GM12878 (cell line): ENCODE measurements around the gene IKZF1.

Experiments
- CBX3 ChIP-seq: fragments of 200-600 bp; sonication (generic); IDR thresholded peaks from 2 replicates; pipeline ENCODE4 v1.6.1; 2016; ENCODE audit warnings: low read depth, borderline replicate concordance
- CREB1 ChIP-seq: IDR thresholded peaks from 2 replicates; pipeline ENCODE4 v1.6.1; 2012; ENCODE audit warnings: low read depth, mild to moderate bottlenecking, inconsistent platforms
- FOS ChIP-seq: IDR thresholded peaks from 3 replicates; pipeline ENCODE4 v1.6.1; 2011; ENCODE audit warnings: borderline replicate concordance; ENCODE audit not compliant: insufficient read length; ENCODE audit errors: extremely low read depth
- MYB ChIP-seq: fragments of 150-350 bp; IDR thresholded peaks from 2 replicates; pipeline ENCODE4 v1.6.1; 2014; ENCODE audit warnings: mild to moderate bottlenecking, low read depth, low read length, borderline replicate concordance
- SMAD5 ChIP-seq: IDR thresholded peaks from 2 replicates; pipeline ENCODE4 v1.6.1; 2016; ENCODE audit warnings: antibody characterized with exemption, low read depth
- TAF1 ChIP-seq: IDR thresholded peaks from 2 replicates; pipeline ENCODE4 v1.6.1; 2011; ENCODE audit warnings: mild to moderate bottlenecking, low read depth, low read length, borderline replicate concordance
- WRNIP1 ChIP-seq: IDR thresholded peaks from 2 replicates; pipeline ENCODE4 v1.6.1; 2011; ENCODE audit warnings: low read depth, low read length, improper control_type of control experiment, borderline replicate concordance
- YY1 ChIP-seq: IDR thresholded peaks from 2 replicates; pipeline ENCODE4 v1.6.1; 2011; ENCODE audit warnings: low read depth, mild to moderate bottlenecking, low read length
- ZNF274 ChIP-seq: IDR thresholded peaks from one replicate; pipeline ENCODE4 v1.8.0; 2011; ENCODE audit not compliant: insufficient read length, insufficient read depth
- TF ChIP-seq, protein P1 (sequence below), 3 experiments: IDR thresholded peaks in 2 of 3; conservative IDR thresholded peaks in 1 of 3; 2 replicates each; pipeline ENCODE4 v1.5.1; 2011; ENCODE audit warnings: low read depth in 3 of 3, low read length in 3 of 3, mild to moderate bottlenecking in 3 of 3, control low read depth in 2 of 3, moderate library complexity in 2 of 3, inconsistent platforms in 1 of 3, mixed read lengths in 1 of 3; ENCODE audit not compliant: control insufficient read depth in 2 of 3, insufficient read depth in 1 of 3; ENCODE audit errors: extremely low read depth in 1 of 3
- TF ChIP-seq, protein P2 (sequence below): IDR thresholded peaks from 2 replicates; pipeline ENCODE4 v1.6.1; 2011; ENCODE audit warnings: borderline replicate concordance, low read depth, mild to moderate bottlenecking, moderate library complexity, mixed read lengths, low read length; ENCODE audit not compliant: insufficient read depth; ENCODE audit errors: extremely low read length
- TF ChIP-seq, protein P3 (sequence below): IDR thresholded peaks from 2 replicates; pipeline ENCODE4 v1.6.1; 2011; ENCODE audit warnings: borderline replicate concordance, low read depth, mild to moderate bottlenecking, moderate library complexity, low read length; ENCODE audit not compliant: insufficient read depth, poor library complexity, severe bottlenecking
- TF ChIP-seq, protein P4 (sequence below): IDR thresholded peaks from 2 replicates; pipeline ENCODE4 v1.6.1; 2012; ENCODE audit warnings: low read depth, low read length, improper control_type of control experiment
- TF ChIP-seq, protein P5 (sequence below): IDR thresholded peaks from 2 replicates; pipeline ENCODE4 v1.6.1; 2011; ENCODE audit warnings: low read depth, mild to moderate bottlenecking, low read length, moderate library complexity, borderline replicate concordance; ENCODE audit errors: extremely low read depth

DNA sequence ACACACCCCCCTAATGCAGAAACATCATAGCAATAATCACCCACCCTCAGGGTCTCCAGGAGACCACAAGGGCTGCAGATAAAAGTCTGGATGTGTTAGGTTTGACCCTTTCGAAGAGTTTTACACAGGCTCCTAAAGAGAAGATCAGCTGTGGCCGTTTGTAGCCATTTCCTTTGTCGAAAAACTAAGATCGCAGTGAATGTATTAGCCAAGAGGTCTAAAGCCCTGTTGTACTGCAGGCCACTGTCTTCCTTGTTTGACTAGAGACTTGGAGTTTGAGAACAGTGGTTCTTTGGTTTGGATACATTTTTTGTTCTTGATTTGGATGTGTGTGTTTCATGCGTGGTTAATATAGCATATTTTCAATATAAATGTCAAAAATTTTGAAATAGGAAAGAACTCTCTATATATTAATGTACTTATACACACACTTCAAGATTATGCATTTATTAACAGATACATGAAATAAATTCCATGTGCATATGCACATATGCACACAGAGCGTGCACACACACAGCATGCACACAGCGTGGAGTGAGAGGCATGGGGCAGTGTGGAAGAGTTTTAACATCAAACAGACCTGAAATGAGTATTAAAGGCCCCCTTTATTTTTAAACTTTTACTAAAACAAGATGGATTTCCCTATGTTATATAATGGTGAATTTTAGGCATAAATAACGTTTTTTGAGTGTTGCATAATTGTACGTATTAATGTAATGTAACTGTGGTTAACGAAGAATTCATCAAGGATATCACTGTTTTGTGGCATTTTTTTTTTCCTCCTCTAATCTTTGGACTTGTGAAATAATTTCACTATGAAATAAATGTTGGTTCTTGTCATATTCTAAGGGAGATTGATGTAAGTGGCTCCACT, 2.2 kb downstream of the IKZF1 start:
- TF ChIP-seq CREB1 = no peak
- TF ChIP-seq, protein P1, sequence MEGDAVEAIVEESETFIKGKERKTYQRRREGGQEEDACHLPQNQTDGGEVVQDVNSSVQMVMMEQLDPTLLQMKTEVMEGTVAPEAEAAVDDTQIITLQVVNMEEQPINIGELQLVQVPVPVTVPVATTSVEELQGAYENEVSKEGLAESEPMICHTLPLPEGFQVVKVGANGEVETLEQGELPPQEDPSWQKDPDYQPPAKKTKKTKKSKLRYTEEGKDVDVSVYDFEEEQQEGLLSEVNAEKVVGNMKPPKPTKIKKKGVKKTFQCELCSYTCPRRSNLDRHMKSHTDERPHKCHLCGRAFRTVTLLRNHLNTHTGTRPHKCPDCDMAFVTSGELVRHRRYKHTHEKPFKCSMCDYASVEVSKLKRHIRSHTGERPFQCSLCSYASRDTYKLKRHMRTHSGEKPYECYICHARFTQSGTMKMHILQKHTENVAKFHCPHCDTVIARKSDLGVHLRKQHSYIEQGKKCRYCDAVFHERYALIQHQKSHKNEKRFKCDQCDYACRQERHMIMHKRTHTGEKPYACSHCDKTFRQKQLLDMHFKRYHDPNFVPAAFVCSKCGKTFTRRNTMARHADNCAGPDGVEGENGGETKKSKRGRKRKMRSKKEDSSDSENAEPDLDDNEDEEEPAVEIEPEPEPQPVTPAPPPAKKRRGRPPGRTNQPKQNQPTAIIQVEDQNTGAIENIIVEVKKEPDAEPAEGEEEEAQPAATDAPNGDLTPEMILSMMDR (IDR thresholded peaks at IDR 0.05 in 2 of 3, conservative IDR thresholded peaks at IDR 0.05 in 1 of 3; ENCODE audit: control insufficient read depth in 2 of 3, extremely low read depth in 1 of 3, insufficient read depth in 1 of 3, low read depth in 3 of 3, low read length in 3 of 3) = no peak
- TF ChIP-seq SMAD5 = no peak
- TF ChIP-seq, protein P2, sequence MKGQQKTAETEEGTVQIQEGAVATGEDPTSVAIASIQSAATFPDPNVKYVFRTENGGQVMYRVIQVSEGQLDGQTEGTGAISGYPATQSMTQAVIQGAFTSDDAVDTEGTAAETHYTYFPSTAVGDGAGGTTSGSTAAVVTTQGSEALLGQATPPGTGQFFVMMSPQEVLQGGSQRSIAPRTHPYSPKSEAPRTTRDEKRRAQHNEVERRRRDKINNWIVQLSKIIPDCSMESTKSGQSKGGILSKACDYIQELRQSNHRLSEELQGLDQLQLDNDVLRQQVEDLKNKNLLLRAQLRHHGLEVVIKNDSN = no peak
- TF ChIP-seq, protein P3, sequence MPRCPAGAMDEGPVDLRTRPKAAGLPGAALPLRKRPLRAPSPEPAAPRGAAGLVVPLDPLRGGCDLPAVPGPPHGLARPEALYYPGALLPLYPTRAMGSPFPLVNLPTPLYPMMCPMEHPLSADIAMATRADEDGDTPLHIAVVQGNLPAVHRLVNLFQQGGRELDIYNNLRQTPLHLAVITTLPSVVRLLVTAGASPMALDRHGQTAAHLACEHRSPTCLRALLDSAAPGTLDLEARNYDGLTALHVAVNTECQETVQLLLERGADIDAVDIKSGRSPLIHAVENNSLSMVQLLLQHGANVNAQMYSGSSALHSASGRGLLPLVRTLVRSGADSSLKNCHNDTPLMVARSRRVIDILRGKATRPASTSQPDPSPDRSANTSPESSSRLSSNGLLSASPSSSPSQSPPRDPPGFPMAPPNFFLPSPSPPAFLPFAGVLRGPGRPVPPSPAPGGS = no peak
- no peak for TF ChIP-seq MYB
- TF ChIP-seq YY1 = no peak
- no peak for TF ChIP-seq ZNF274
- TF ChIP-seq WRNIP1 = no peak
- TF ChIP-seq TAF1 = no peak
- no peak for TF ChIP-seq FOS
- TF ChIP-seq, protein P4, sequence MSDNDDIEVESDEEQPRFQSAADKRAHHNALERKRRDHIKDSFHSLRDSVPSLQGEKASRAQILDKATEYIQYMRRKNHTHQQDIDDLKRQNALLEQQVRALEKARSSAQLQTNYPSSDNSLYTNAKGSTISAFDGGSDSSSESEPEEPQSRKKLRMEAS = no peak
- TF ChIP-seq, protein P5, sequence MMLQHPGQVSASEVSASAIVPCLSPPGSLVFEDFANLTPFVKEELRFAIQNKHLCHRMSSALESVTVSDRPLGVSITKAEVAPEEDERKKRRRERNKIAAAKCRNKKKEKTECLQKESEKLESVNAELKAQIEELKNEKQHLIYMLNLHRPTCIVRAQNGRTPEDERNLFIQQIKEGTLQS = no peak
- TF ChIP-seq CBX3 = no peak
